ENCODE results near the gene TSPAN32. TPM values are rescaled to one million over a fixed set of nuclear protein-coding genes. Genes with fewer than 3 reads are reported as not detected.

The TSPAN32 gene
- total RNA-seq, 2 donors from 2014 or later: 11.6 to 15.0 TPM

DNA sequence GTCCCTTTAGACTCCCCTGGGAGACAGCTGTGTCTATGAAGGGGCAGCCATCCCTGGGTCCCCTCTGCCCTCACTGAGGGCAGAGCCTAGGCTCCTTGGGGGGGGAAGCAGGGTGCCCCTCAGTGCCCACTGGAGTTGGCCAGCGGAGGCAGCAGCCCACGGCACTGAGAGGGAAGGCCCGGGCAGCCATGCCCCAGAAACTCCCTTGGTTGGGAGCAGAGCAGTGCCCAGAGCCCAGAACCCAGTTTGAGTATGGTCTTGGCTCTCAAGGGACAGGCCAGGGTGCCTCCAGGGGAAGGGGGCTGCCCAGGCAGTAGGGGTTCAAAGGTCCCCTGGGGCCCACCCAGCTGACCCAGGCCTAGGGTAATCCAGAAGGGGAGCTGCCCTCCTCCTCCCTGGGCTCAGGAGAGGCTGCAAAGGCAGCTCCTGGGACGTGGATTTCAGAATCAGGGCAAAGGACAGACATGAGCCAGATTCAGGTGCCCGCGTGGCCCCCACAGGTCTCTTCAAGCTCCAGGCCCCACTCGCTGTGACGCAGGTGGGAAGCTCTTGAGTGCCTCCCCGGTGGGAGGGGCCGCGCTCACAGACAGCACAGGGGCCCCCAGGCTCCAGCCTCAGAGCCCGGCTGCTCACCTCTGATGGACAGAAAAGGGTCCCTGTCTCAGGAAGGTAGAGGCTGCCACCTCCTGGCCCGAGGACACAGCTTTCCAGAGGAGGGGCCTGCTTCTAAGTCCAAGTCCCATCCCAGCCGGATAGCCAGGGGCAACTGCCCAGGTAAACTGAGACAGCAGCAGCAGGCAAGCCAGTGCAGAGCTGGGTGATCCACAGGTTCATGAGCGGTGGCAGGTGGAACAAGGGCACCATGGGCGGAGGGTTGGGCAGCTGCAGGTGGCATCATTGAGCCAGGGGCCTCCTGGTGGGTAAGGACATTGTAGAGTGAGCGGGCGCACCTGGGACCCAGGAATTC is 2.7 kb upstream of the TSPAN32 start:
- intact Hi-C loops (cut with DNase I): loop anchor here in 1 of 2 donors (5.0 kb wide), 1 partner anchor 97 kb away; no protein-coding TSS in a partner anchor
- peak; percentile 29 for DNase-seq

GRCh38 chr11:2299773-2300172 is 2.0 kb upstream of the TSPAN32 start:
- ATAC-seq (no peak), DNase-seq (no peak)
- intact Hi-C loops (cut with DNase I): loop anchor here (5.0 to 10.0 kb wide), 3 partner anchors 97 to 225 kb away; no protein-coding TSS in a partner anchor

More for the DNA sequence above, 2.7 kb upstream of the TSPAN32 start:
- no peak for ATAC-seq

- intact Hi-C loops (cut with DNase I): loop anchor here (5.0 to 10.0 kb wide), 2 partner anchors 103 to 224 kb away; no protein-coding TSS in a partner anchor
- peak; percentile 23 for DNase-seq
These were observed 1.4 kb upstream of the TSPAN32 start for GRCh38 chr11:2300290-2300935.

DNA sequence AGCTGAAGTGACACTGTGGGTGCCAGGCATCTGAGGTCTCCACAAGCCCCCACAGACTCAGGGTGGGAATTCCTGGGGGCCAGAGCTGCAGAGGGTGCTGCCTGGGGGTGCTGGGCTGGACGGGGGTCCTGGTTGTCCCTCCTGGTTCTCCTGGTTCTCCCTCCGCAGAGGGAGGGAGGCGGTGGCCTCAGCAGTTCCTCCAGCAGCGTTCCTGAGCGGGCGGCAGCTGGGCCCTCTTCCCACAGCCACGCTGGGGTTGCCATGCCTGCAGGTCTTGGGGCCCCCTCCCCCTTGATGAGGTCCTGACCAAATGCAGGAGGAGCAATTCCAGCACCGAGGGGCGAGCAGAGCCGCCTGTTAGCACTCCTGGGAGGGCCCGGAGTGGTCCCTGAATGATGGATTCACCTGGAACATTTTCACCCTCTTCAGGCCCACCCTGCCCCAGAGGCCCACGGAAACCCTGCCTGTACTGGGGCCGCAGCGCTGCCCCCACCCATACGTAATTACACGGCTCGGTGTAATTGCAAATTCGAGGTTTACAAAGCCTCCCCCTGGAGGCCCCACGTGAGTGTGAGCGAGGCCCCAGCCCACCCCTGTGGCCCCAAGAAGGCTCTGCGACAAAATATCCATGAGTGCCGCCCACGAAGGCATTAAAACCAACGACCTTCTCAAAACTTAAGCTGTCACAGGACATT is 730 bp upstream of the TSPAN32 start:
- ATAC-seq (no peak), DNase-seq (peak; percentile 26)
- intact Hi-C loops (cut with DNase I): loop anchor here (5.0 to 10.0 kb wide), 2 partner anchors 104 to 224 kb away; no protein-coding TSS in a partner anchor

More at GRCh38 chr11:2300290-2300935, 1.4 kb upstream of the TSPAN32 start:
- no peak for ATAC-seq

- peak in 1 of 2 donors; percentile 0 for ATAC-seq
- intact Hi-C loops (cut with DNase I): loop anchor here (5.0 to 10.0 kb wide), 2 partner anchors 105 to 222 kb away; no protein-coding TSS in a partner anchor
- DNase-seq: no peak
These were observed 588 bp downstream of the TSPAN32 start for GRCh38 chr11:2302306-2302895.

DNA sequence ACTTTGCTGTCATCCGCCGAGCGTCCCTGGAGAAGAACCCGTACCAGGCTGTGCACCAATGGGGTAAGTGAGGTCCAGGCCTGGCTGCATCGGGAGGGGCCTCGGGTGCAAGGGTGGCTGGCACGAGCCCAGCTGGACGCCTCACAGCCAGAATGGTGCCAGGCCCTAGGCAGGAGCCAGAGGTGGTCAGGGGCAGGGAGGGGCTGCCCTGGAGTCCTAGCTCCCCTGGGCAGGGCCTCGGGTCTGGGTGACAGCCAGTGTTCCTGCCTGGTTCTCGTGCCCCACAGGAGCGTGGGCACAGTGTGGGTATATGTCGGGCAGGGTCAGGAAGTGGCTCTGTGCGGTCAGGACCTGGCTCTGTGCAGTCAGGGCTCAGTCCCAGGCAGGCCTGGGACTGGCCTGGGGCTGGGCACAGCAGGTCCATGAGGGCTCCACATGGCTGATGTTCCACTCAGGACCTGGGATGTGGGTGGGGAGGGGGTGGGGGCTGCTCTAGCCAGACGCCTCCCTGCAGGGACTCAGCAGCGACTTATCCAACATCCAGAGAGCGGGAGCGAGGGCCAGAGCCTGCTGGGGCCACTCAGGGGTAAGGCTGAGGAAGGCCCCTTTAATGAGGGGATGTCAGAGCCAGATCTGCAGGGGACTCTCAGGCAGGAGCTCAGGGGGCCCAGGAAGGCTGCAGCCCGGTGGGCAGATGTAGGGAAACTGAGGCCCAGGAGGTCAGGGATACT is 1.2 kb downstream of the TSPAN32 start:
- intact Hi-C loops (cut with DNase I): loop anchor here (5.0 to 10.0 kb wide), 2 partner anchors 106 to 222 kb away; no protein-coding TSS in a partner anchor
- peak; percentile 43 to 51 for ATAC-seq
- DNase-seq: peak; percentile 57

DNA sequence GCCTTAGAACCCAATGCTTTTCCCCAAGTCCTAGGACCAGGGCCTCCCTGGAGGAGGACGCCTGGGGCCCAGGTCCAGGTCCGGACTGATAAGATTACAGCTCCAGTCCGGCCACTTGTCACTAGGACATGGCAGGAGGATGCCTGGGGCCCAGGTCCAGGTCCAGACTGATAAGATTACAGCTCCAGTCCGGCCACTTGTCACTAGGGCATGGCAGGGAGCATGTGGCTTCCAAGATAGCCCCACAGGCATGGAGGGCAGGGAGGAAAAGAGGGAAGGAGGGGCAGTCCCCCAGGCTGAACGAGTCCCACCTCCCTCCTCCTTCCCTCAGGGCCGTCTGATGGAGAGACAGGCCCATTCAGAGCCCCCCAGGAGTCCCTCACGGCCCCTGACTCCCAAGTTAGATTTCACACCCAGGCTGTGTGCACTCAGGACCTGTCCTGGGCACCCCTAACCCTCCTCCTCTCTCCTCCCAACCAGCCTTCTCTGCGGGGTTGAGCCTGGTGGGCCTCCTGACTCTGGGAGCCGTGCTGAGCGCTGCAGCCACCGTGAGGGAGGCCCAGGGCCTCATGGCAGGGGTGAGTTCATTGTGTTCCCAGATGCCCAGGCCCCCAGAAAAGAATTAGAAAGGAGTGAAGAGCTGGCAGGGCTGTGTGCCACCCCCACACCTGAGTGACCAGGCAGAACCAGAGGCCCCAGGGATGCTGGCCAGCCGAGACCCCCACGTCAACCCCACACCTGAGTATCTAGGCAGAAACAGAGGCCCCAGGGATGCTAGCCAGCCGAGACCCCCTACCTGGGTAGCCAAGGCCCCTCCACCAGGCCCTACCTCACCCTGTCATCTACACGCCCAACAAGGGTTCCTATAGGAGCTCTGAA is 2.1 kb downstream of the TSPAN32 start:
- ATAC-seq (peak; percentile 45 to 55), DNase-seq (peak; percentile 69)
- intact Hi-C loops (cut with DNase I): loop anchor here (5.0 to 10.0 kb wide), 2 partner anchors 107 to 221 kb away; no protein-coding TSS in a partner anchor

- DNase-seq (no peak), ATAC-seq (peak in 1 of 2 donors; percentile 4)
- intact Hi-C loops (cut with DNase I): loop anchor here (1.0 to 10.0 kb wide), 3 partner anchors 107 to 220 kb away; no protein-coding TSS in a partner anchor
These were observed 2.8 kb downstream of the TSPAN32 start for GRCh38 chr11:2304506-2305139.

- DNase-seq: peak; percentile 93
- intact Hi-C loops (cut with DNase I): loop anchor here (1.0 to 10.0 kb wide), 2 partner anchors 115 to 220 kb away; no protein-coding TSS in a partner anchor
- peak; percentile 52 to 55 for ATAC-seq
These were observed 3.4 kb downstream of the TSPAN32 start for GRCh38 chr11:2305140-2305778.

GRCh38 chr11:2305788-2306451 is 4.1 kb downstream of the TSPAN32 start:
- no peak for ATAC-seq
- intact Hi-C loops (cut with DNase I): loop anchor here (1.0 to 10.0 kb wide), 3 partner anchors 113 to 219 kb away; no protein-coding TSS in a partner anchor
- DNase-seq: no peak

GRCh38 chr11:2306452-2306823 is 4.6 kb downstream of the TSPAN32 start:
- DNase-seq (peak; percentile 70), ATAC-seq (peak; percentile 10 to 23)
- intact Hi-C loops (cut with DNase I): loop anchor here (2.0 to 10.0 kb wide), 2 partner anchors 112 to 218 kb away; no protein-coding TSS in a partner anchor

GRCh38 chr11:2306877-2307500 is 5.2 kb downstream of the TSPAN32 start:
- intact Hi-C loops (cut with DNase I): loop anchor here (2.0 to 10.0 kb wide), 2 partner anchors 112 to 218 kb away; no protein-coding TSS in a partner anchor
- ATAC-seq (peak in 1 of 2 donors; percentile 4), DNase-seq (no peak)

- DNase-seq (no peak), ATAC-seq (no peak)
- intact Hi-C loops (cut with DNase I): loop anchor here (2.0 to 10.0 kb wide), 2 partner anchors 111 to 217 kb away; no protein-coding TSS in a partner anchor
These were observed 5.9 kb downstream of the TSPAN32 start for GRCh38 chr11:2307501-2308331.

GRCh38 chr11:2308713-2309112 is 6.9 kb downstream of the TSPAN32 start:
- DNase-seq (no peak), ATAC-seq (no peak)
- intact Hi-C loops (cut with DNase I): loop anchor here (10.0 kb wide), 1 partner anchor 216 kb away; no protein-coding TSS in a partner anchor

Measured in left cardiac atrium (tissue), 4 donors.